GM18499 (cell line): ENCODE data around the gene SSB.
"Not testable (repeated sequence)": the region's sequence is repeated elsewhere in the genome, so short reads cannot be mapped to it uniquely, and the experiment has no call there.

ENCODE experiments used
- ATAC-seq: cut with Tn5 transposase; IDR thresholded peaks from one replicate; pipeline ENCODE4 v1.9.1; 2021; ENCODE audit warnings: moderate number of reproducible peaks; ENCODE audit not compliant: insufficient read depth, unreplicated experiment

The SSB gene

DNA sequence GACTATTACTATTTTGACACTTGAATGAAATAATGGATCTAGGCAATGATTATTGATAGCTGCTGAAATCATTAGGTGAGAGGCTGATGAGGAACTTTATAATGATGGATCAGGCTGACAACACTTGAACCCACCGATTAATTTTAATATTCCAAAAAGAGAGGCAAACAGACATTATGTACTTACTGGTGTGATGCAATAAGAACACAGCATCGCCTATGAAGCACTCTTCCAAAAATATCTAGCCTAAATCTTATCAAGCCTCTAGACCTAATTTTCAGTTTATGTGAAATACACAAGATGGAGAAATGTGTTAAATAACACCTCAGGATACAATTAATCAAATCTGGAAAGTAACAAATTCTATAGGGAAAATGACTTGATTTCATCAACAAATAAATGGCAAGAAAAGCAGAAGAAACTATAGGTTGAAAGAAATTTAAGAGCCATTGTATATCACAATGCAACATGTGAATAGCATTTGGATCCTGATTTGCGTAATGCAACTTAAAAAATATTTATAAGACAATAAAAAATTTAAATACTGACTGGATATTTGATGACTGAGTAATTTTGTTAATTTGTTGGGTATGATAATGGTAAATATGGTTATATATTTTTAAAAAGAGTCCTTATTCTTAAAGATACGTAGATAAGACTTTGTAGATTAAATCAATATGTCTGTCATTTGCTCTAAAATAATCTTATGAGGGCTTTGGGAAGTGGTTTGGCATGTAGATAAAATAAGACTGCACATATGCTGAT, 17.2 kb upstream of the SSB start:
- ATAC-seq, result no peak

- ATAC-seq, result no peak
Measured at GRCh38 chr2:169782513-169782912, 16.2 kb upstream of the SSB start.

- no peak for ATAC-seq
Measured at GRCh38 chr2:169790581-169790980, 8.1 kb upstream of the SSB start.

- no peak for ATAC-seq
Measured at GRCh38 chr2:169795181-169795580, 3.5 kb upstream of the SSB start.

GRCh38 chr2:169796441-169796840, 2.2 kb upstream of the SSB start:
- no peak for ATAC-seq

DNA sequence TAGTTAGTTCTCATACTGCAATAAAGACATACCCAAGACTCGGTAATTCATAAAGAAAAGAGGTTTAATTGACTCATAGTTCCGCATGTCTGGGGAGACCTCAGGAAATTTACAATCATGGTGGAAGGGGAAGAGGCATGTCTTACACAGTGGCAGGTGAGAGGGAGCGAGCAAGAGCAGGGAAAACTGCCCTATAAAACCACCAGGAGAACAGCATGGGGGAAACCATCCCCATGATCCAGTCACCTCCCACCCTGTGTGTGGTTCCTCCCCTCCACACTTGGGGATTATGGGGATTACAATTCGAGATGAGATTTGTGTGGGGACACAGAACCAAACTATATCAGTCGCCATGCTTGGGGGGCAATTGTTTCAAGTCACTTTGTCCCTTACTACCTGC, 1.1 kb upstream of the SSB start:
- no peak for ATAC-seq

DNA sequence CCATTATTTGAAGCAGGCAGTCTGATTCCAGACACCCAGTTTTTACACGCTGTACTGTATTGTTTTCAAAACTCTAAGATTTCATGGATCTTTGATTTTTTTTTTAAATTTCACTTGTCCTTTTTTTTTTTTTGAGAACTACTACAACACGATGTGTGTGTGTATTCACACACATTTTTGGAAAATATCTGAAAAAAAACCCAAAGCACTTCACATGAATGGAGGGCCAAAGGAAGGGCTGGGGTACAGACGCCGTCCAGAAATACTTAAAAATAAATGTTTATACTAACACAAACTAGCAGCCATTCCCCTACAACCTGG, 314 bp upstream of the SSB start:
- ATAC-seq, result no peak

DNA sequence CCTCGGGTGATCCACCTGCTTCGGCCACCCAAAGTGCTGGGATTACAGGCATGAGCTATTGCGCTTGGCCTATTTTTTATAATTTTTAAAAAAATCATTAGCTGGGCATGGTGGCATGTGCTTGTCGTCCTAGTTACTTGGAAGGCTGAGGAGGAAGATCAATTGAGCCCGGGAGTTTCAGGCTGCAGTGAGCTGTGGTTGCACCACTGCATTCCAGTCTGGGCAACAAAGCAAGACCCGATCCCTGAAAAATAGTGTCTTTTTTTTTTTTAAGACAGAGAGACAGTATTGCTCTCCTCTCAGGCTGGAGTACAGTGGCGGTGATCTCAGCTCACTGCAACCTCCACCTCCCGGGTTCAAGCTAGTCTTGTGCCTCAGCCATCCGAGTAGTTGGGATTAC, 4.8 kb downstream of the SSB start:
- no peak for ATAC-seq

DNA sequence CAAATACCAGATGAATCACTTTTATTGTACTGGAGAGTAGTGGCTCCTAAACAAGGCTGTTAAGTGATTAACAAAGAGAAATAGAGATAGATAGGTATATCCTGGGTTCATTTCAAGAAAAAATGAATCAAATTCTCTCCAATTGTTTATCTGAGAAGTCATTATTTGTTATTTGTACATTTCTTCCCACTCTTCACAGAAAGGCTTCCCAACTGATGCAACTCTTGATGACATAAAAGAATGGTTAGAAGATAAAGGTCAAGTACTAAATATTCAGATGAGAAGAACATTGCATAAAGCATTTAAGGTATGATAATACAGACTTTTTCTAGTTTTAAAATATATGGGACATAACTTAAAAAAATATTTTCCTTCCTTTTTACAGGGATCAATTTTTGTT, 7.9 kb downstream of the SSB start:
- ATAC-seq, result no peak

DNA sequence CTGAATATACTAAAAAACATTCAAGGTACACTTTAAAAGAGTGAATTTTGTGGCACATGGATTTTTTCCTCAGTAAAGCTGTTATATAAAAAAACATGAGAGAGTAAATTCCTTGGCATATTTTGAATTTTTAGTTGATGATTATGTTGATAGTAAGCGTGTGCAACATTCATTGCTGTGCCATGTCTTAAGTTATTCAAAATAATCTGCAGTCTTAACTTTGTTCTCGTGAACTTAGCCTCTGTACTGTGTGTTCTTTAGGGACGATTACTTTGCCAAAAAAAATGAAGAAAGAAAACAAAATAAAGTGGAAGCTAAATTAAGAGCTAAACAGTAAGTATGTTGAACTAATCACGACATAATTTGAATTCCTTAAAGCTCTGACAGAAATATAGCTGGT, 9.6 kb downstream of the SSB start:
- no peak for ATAC-seq

GRCh38 chr2:169815849-169816248, 17.2 kb downstream of the SSB start:
- ATAC-seq, result no peak

DNA sequence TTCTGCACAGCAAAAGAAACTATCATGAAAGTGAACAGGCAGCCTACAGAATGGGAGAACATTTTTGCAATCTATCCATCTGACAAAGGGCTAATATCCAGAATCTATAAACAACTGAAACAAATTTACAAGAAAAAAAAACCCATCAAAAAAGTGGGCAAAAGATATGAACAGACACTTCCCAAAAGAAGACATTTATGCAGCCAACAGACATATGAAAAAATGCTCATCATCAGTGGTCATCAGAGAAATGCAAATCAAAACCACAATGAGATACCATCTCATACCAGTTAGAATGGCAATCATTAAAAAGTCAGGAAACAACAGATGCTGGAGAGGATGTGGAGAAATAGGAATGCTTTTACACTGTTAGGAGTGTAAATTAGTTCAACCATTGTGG, 18.3 kb downstream of the SSB start:
- not testable (repeated sequence) for ATAC-seq

- ATAC-seq, result not testable (repeated sequence)
Measured at GRCh38 chr2:169817369-169817768, 18.7 kb downstream of the SSB start.

DNA sequence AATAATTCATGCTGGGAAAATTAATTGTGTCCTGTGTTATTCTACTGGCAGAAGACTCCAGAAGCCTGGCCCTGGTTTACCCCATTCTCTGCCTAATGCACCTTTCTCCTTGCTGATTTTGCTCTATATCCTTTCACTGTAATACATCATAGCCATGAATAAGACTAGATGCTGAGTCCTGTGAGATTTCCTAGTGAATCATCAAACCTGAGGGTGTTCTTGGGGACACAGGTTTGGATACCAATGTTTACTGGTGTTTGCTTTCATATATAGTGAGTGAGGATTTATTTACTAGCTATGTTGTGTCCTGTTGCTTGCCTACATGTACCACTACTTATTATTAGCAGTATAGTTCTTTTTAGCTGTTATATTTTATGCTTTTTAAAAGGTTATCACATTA, 19.6 kb downstream of the SSB start:
- no peak for ATAC-seq

DNA sequence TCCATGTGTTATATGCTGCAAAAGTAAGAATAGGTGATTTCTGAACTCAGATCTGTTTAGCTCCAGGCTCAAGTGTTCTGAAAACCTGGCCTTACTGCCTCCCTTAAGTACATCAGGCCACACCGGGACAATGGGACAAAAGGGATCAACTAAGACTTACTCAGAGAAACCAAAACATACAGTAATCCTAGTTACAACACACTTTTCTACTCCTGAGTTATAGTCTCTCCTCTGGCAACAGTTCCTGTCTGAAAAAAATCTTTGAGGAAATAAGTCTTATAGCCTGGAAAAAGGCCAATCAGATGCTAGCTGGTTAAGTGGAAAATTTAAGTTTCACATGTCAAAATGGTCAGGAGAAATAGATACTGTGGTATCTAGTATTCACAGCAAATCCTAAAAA, 20.4 kb downstream of the SSB start:
- no peak for ATAC-seq

DNA sequence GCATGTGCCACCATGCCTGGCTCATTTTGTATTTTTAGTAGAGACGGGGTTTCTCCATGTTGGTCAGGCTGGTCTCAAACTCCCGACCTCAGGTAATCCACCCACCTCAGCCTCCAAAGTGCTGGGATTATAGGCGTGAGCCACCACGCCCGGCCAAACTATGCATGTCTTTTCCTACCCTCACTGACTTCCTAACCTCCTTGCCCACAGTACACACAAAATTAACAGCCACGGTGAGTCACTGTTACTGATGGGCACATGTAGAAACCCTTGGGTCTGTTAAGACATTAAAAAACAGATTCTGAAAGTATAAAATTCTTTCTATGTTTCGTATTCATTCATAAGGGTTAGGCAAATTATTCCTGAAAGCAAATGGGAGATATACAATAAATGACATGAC, 21.4 kb downstream of the SSB start:
- not testable (repeated sequence) for ATAC-seq

- ATAC-seq, result no peak
Measured at GRCh38 chr2:169822036-169822435, 23.4 kb downstream of the SSB start.

DNA sequence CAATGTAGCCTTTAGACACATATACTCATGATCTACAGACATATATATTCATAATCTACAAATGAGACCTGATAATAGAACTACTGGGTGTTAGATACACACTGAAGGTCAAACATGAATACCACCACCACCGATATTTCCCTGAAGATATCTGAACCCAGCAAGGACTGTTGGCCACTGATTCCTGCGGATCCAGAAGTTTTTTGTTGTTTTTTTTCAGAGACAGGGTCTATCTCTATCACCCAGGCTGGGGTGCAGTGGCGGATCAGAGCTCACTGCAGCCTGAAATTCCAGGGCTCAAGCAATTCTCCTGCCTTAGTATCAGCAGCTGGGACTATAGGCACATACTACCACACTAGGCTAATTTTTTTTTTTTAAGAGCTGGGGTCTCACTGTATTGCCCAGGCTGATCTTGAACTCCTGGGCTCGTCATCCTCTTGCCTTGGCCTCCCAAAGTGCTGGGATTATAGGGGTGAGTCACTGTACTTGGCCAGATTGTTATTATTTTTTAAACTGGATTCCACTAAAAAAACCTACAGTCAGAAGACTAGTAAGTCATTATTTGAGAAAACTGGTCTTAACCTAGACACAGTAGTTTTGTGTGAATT, 24.2 kb downstream of the SSB start:
- ATAC-seq, result no peak

- ATAC-seq, result no peak
Measured at GRCh38 chr2:169823996-169824372, 25.3 kb downstream of the SSB start.

DNA sequence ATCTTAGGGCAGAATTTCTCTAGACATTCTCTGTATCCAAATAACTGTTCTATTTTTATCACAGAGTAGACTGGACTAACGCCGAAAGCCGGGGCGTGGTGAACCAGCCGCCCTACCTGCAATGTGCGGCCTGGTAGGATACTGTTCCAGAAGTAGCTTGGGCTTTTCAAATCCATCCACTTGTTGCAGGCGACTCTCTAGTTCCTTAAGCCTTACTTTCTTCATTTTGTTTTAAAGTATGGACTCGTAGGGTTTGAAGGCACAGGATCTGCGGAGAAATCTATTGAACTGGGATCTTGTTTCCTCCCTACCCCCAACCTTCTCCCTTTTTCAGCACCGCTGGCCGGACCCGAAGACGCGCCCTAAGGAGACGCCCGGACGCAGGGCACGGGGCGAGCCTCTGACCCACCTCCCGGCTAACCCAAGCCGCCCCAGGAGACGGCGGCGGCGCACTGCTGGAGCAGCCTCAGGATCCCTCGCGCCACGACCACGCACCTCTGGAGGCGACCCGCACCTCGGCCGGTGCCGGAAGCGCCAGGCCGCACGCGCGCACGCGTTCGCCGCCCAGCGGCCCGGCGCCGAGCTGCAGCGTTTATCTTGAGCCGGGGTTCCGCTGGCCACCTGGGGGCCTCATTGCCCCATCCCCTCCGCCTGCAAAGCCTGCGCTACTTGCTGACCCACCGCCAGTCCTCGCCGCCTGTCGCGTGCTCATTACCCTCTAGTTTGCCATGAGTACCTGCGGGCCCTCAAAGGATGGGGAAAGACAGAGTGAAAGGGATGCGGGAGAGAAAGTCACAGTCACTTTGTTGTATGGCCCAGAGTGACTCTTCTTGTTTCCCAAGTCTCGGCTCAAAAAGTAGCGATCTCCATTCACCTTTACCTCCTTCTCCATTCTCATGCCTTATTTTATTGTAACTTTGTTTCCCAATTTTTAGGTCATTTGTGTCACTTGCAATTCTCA, 26.0 kb downstream of the SSB start, which contains the start of gene METTL5:
TSS of gene METTL5 (minus strand) at position 533 of the 961 bp plus-strand sequence. CDS start at position 225, 308 bp downstream.
- ATAC-seq, result no peak
